Neural cell (in vitro differentiated cells): ENCODE results near the gene FAM76B. TPM values are rescaled to one million over a fixed set of nuclear protein-coding genes. Genes with fewer than 3 reads are reported as not detected.

Experiments used
- H2AFZ ChIP-seq: fragments of 200-600, 300-800 bp; sonication (generic), shearing (Covaris generic); 2 replicates; pipeline ENCODE4 v1.6.0; 2014; ENCODE audit warnings: low read depth, mild to moderate bottlenecking, antibody characterized with exemption, low read length, moderate library complexity
- H3F3A ChIP-seq: fragments of 200-600 bp; shearing (Covaris generic); 2 replicates; pipeline ENCODE4 v1.6.1; 2016; ENCODE audit warnings: mild to moderate bottlenecking, moderate library complexity, mixed read lengths, antibody characterized with exemption, low read length; ENCODE audit not compliant: insufficient read depth, poor library complexity, severe bottlenecking
- H3K27ac ChIP-seq: fragments of 200-600, 300-800 bp; sonication (generic), shearing (Covaris generic); 2 replicates; pipeline ENCODE4 v1.5.1; 2014; ENCODE audit warnings: mild to moderate bottlenecking, low read length, moderate library complexity
- H3K27me3 ChIP-seq: fragments of 300-800, 200-600 bp; sonication (generic), shearing (Covaris generic); 2 replicates; pipeline ENCODE4 v1.6.0; 2014; ENCODE audit warnings: mild to moderate bottlenecking, low read depth, low read length, moderate library complexity; ENCODE audit not compliant: insufficient read depth
- H3K36me3 ChIP-seq: fragments of 300-800, 200-600 bp; sonication (generic), shearing (Covaris generic); 2 replicates; pipeline ENCODE4 v1.5.1; 2014; ENCODE audit warnings: mild to moderate bottlenecking, antibody characterized with exemption, low read length, moderate library complexity; ENCODE audit not compliant: insufficient read depth
- H3K4me2 ChIP-seq: fragments of 300-800, 200-600 bp; sonication (generic), shearing (Covaris generic); 2 replicates; pipeline ENCODE4 v1.6.0; 2014; ENCODE audit warnings: mild to moderate bottlenecking, low read length
- H3K4me3 ChIP-seq: fragments of 300-800, 200-600 bp; sonication (generic), shearing (Covaris generic); 2 replicates; pipeline ENCODE4 v1.5.1; 2014; ENCODE audit warnings: mild to moderate bottlenecking, low read length, moderate library complexity
- H3K79me2 ChIP-seq: fragments of 200-600 bp; shearing (Covaris generic); replicated peaks from 2 replicates; pipeline ENCODE4 v1.6.0; 2014; ENCODE audit warnings: mild to moderate bottlenecking, low read length, moderate library complexity; ENCODE audit not compliant: insufficient read depth
- H3K9ac ChIP-seq: fragments of 300-800, 200-600 bp; sonication (generic), shearing (Covaris generic); 2 replicates; pipeline ENCODE4 v1.6.1; 2016; ENCODE audit warnings: mild to moderate bottlenecking, low read length, mixed read lengths
- H3K9me2 ChIP-seq: fragments of 200-600 bp; shearing (Covaris generic); 2 replicates; pipeline ENCODE4 v1.6.1; 2016; ENCODE audit warnings: mild to moderate bottlenecking, low read length, mixed read lengths; ENCODE audit not compliant: insufficient read depth
- H3K9me3 ChIP-seq: fragments of 200-600, 300-800 bp; sonication (generic), shearing (Covaris generic); 2 replicates; pipeline ENCODE4 v1.6.1; 2016; ENCODE audit warnings: mild to moderate bottlenecking, mixed run types, low read length, moderate library complexity, mixed read lengths
- H4K20me1 ChIP-seq: fragments of 200-600 bp; shearing (Covaris generic); 2 replicates; pipeline ENCODE4 v1.6.1; 2016; ENCODE audit warnings: mild to moderate bottlenecking, mixed run types; ENCODE audit not compliant: insufficient read depth
- CTCF ChIP-seq: fragments of 450-650 bp; IDR thresholded peaks from 2 replicates; pipeline ENCODE4 v1.5.1; 2014; ENCODE audit warnings: antibody characterized with exemption, mild to moderate bottlenecking, moderate library complexity; ENCODE audit not compliant: poor library complexity, severe bottlenecking
- EP300 ChIP-seq: fragments of 450-650 bp; conservative IDR thresholded peaks from 2 replicates; pipeline ENCODE4 v1.6.1; 2014; ENCODE audit warnings: antibody characterized with exemption, mild to moderate bottlenecking, moderate library complexity; ENCODE audit not compliant: poor library complexity, severe bottlenecking
- EZH2 ChIP-seq: fragments of 200-600, 300-800 bp; shearing (Covaris generic), sonication (generic); IDR thresholded peaks from 2 replicates; pipeline ENCODE4 v1.6.1; 2014; ENCODE audit warnings: antibody characterized with exemption, low read length, borderline replicate concordance, mild to moderate bottlenecking; ENCODE audit not compliant: insufficient read depth, poor library complexity, severe bottlenecking
- MXI1 ChIP-seq: fragments of 450-650 bp; conservative IDR thresholded peaks from 2 replicates; pipeline ENCODE4 v1.6.1; 2014; ENCODE audit warnings: antibody characterized with exemption, mild to moderate bottlenecking; ENCODE audit not compliant: poor library complexity, severe bottlenecking
- POLR2AphosphoS5 ChIP-seq: IDR thresholded peaks from 2 replicates; pipeline ENCODE4 v1.6.1; 2012
- RAD21 ChIP-seq: fragments of 450-650 bp; conservative IDR thresholded peaks from 2 replicates; pipeline ENCODE4 v1.6.1; 2014; ENCODE audit warnings: antibody characterized with exemption, mild to moderate bottlenecking, moderate library complexity
- REST ChIP-seq: IDR thresholded peaks from 2 replicates; pipeline ENCODE4 v1.6.1; 2012; ENCODE audit warnings: borderline replicate concordance
- SMC3 ChIP-seq: fragments of 450-650 bp; conservative IDR thresholded peaks from 2 replicates; pipeline ENCODE4 v1.6.1; 2014; ENCODE audit warnings: antibody characterized with exemption, mild to moderate bottlenecking, moderate library complexity; ENCODE audit not compliant: poor library complexity
- TAF1 ChIP-seq: IDR thresholded peaks from 2 replicates; pipeline ENCODE4 v1.6.1; 2012; ENCODE audit warnings: low read depth
- polyA plus RNA-seq: library from polyadenylated mRNA; depleted of rRNA; stranded (reverse); fragments of >200 nt; gene quantifications from 2 replicates; pipeline ENCODE4 v1.2.3, GENCODE V29; 2014

FAM76B gene
- polyA plus RNA-seq, 1 donor from 2014 or later, result 139 TPM

- Histone ChIP-seq H3K4me2 (no peak overlapping the region), H3K79me2 (no peaks in the 10 kb centered on the region), H3K9me3 (no peaks in the 10 kb centered on the region), H3K27ac (no peak overlapping the region), H3K27me3 (no peaks in the 10 kb centered on the region), H3K9ac (no peak overlapping the region), H3K9me2 (no peaks in the 10 kb centered on the region), H3K36me3 (peaks cover 5% of the 10 kb centered on the region), H4K20me1 (no peaks in the 10 kb centered on the region), H3K4me3 (no peak overlapping the region), H2AFZ (no peak overlapping the region), H3F3A (no peaks in the 10 kb centered on the region)
- TF ChIP-seq TAF1 (no peak), RAD21 (no peak), MXI1 (no peak), REST (no peak), EP300 (no peak), POLR2AphosphoS5 (no peak), EZH2 (no peak)
These were observed 43.2 kb upstream of the FAM76B start for GRCh38 chr11:95832763-95833162.

- no peak overlapping the region for H2AFZ ChIP-seq
- no peaks in the 10 kb centered on the region for H3K9me3 ChIP-seq
- H3K79me2 ChIP-seq, result no peaks in the 10 kb centered on the region
- no peak overlapping the region for H3K27ac ChIP-seq
- H3K9ac ChIP-seq, result no peak overlapping the region
- peaks cover 5% of the 10 kb centered on the region for H3K36me3 ChIP-seq
- no peaks in the 10 kb centered on the region for H3F3A ChIP-seq
- H3K27me3 ChIP-seq, result no peaks in the 10 kb centered on the region
- H3K4me3 ChIP-seq, result no peak overlapping the region
- TF ChIP-seq EZH2 (no peak), MXI1 (no peak), EP300 (no peak), REST (no peak), RAD21 (no peak), TAF1 (no peak), POLR2AphosphoS5 (no peak), SMC3 (no peak), CTCF (no peak)
- H3K9me2 ChIP-seq, result no peaks in the 10 kb centered on the region
- no peak overlapping the region for H3K4me2 ChIP-seq
- no peaks in the 10 kb centered on the region for H4K20me1 ChIP-seq
These were observed 41.8 kb upstream of the FAM76B start for GRCh38 chr11:95831198-95831883.
